HEK293T (cell line): ENCODE results near the gene TRIL.

Experiments
- BHLHE40 ChIP-seq: fragments of 450-650 bp; IDR thresholded peaks from 2 replicates; pipeline ENCODE4 v1.6.1; 2016; ENCODE audit warnings: mild to moderate bottlenecking, moderate library complexity, borderline replicate concordance
- SP1 ChIP-seq: fragments of 450-650 bp; IDR thresholded peaks from 2 replicates; pipeline ENCODE4 v1.6.1; 2017

DNA sequence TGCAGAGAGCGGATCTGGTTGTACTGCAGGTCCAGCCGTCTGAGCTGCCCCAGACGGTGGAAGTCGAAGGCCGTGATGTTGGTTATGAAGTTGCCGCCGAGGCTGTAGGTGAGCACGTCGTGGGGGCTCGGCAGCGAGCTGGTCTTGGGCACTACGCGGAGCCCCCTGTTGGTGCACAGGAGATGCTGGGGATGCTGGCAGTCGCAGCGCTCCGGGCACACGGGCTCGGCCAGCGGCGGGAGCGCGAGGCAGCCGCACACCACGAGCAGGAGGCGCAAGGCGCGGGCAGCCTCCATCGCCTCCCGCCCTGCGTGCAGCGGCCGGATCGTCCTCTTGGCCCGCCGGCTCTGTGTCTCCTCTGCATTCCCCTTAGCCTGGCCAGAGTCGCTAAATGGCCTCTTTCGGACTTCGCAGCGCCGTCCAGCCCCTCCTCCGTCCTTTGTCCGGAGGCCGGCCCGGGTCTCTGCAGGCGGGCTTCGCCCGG, 337 bp downstream of the TRIL start:
- no peak for TF ChIP-seq SP1
- TF ChIP-seq BHLHE40 = no peak
